ENCODE measurements around the gene KIAA0232.

DNA sequence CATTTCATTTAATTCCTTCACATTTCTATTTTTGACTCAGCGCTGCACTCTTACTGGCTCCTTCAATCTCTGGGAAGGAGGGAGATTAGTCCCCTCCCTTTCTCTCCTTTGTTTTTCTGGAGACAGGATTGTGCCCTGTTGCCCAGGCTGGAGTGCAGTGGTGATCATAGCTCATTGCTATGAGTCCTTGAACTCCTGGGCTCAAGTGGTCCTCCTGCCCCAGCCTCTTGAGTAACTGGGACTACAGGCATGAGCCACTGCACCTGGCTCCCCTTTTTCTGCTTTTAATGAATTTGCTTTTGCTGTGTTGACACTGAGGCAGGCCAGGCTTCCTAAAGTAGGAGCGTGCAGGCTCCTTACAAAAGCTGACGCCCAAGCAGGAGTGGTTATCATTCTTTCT lies 137.6 kb downstream of the KIAA0232 start:
- TF ChIP-seq, protein P1, sequence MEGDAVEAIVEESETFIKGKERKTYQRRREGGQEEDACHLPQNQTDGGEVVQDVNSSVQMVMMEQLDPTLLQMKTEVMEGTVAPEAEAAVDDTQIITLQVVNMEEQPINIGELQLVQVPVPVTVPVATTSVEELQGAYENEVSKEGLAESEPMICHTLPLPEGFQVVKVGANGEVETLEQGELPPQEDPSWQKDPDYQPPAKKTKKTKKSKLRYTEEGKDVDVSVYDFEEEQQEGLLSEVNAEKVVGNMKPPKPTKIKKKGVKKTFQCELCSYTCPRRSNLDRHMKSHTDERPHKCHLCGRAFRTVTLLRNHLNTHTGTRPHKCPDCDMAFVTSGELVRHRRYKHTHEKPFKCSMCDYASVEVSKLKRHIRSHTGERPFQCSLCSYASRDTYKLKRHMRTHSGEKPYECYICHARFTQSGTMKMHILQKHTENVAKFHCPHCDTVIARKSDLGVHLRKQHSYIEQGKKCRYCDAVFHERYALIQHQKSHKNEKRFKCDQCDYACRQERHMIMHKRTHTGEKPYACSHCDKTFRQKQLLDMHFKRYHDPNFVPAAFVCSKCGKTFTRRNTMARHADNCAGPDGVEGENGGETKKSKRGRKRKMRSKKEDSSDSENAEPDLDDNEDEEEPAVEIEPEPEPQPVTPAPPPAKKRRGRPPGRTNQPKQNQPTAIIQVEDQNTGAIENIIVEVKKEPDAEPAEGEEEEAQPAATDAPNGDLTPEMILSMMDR (IDR thresholded peaks at IDR 0.05; ENCODE audit: low read length): no peak
- TF ChIP-seq EZH2 (optimal IDR thresholded peaks at IDR 0.05; ENCODE audit: low read depth, low read length) (no peak), EZH2phosphoT487 (IDR thresholded peaks at IDR 0.05; ENCODE audit: low read length) (no peak)
